ENCODE data around the gene CTDP1.

- TF ChIP-seq CTCF (IDR thresholded peaks at IDR 0.05) (no peak), POLR2A (IDR thresholded peaks at IDR 0.05) (no peak)
These were observed 97.1 kb downstream of the CTDP1 start for GRCh38 chr18:79776674-79777073.

Data from body of pancreas (tissue), 4 donors.